HepG2 (cell line): ENCODE results near the gene PIM3.

Source experiments
- CEBPB ChIP-seq: IDR thresholded peaks from 2 replicates; pipeline ENCODE4 v1.6.1; 2011; ENCODE audit warnings: low read depth, low read length, improper control_type of control experiment, borderline replicate concordance
- CHCHD3 ChIP-seq: sonication (generic); formaldehyde crosslinking; IDR thresholded peaks from 2 replicates; pipeline ENCODE4 v1.8.0; 2022; ENCODE audit warnings: mild to moderate bottlenecking, missing genetic modification reagents, moderate library complexity
- POLR2A ChIP-seq, 2 experiments: IDR thresholded peaks; 2 replicates each; pipeline ENCODE4 v1.6.1; 2011; ENCODE audit warnings: low read depth in 2 of 2, low read length in 2 of 2, mild to moderate bottlenecking in 1 of 2, moderate library complexity in 1 of 2; ENCODE audit not compliant: insufficient read depth in 1 of 2
- SALL2 ChIP-seq: sonication (generic); formaldehyde crosslinking; IDR thresholded peaks from 2 replicates; pipeline ENCODE4 v1.8.1; 2023; ENCODE audit warnings: mild to moderate bottlenecking, missing genetic modification reagents, inconsistent platforms
- ZNF24 ChIP-seq: fragments of 450-650 bp; IDR thresholded peaks from 2 replicates; pipeline ENCODE4 v1.6.1; 2017; ENCODE audit warnings: antibody characterized with exemption, mild to moderate bottlenecking
- ZNF562 ChIP-seq: sonication (generic); formaldehyde crosslinking; IDR thresholded peaks from 2 replicates; pipeline ENCODE4 v1.8.0; 2022; ENCODE audit warnings: missing genetic modification reagents, borderline replicate concordance
- TF ChIP-seq, protein P1 (sequence below): sonication (generic); formaldehyde crosslinking; IDR thresholded peaks from 2 replicates; pipeline ENCODE4 v1.5.0; 2020; ENCODE audit warnings: mild to moderate bottlenecking, missing genetic modification reagents, moderate library complexity
- TF ChIP-seq, protein P2 (sequence below): sonication (generic); formaldehyde crosslinking; IDR thresholded peaks from 2 replicates; pipeline ENCODE4 v1.4.0; 2020; ENCODE audit warnings: missing genetic modification reagents, borderline replicate concordance

DNA sequence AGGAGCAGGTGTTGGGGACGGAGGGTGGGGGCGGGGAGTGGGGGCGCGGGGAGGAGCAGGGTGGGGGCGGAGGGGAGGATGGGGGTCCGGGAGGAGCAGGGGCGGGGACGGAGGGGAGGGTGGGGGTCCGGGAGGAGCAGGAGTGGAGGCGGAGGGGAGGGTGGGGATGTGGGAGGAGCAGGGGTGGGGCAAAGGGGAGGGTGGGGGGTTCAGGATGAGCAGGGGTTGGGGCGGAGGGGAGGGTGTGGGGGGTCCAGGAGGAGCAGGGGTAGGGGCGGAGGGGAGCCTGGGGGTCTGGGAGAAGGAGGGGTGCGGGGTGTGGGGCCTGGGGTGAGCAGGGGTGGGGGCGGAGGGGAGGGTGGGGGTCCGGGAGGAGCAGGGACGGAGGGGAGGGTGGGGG is 25.0 kb upstream of the PIM3 start:
- TF ChIP-seq, protein P1, sequence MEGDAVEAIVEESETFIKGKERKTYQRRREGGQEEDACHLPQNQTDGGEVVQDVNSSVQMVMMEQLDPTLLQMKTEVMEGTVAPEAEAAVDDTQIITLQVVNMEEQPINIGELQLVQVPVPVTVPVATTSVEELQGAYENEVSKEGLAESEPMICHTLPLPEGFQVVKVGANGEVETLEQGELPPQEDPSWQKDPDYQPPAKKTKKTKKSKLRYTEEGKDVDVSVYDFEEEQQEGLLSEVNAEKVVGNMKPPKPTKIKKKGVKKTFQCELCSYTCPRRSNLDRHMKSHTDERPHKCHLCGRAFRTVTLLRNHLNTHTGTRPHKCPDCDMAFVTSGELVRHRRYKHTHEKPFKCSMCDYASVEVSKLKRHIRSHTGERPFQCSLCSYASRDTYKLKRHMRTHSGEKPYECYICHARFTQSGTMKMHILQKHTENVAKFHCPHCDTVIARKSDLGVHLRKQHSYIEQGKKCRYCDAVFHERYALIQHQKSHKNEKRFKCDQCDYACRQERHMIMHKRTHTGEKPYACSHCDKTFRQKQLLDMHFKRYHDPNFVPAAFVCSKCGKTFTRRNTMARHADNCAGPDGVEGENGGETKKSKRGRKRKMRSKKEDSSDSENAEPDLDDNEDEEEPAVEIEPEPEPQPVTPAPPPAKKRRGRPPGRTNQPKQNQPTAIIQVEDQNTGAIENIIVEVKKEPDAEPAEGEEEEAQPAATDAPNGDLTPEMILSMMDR = no peak
- TF ChIP-seq CEBPB (no peak), SALL2 (CRISPR knock-in tag) (no peak), POLR2A (IDR thresholded peaks at IDR 0.05; ENCODE audit: insufficient read depth in 1 of 2, low read depth in 2 of 2, low read length in 2 of 2) (no peak), CHCHD3 (CRISPR knock-in tag) (no peak), ZNF562 (CRISPR knock-in tag) (no peak), ZNF24 (no peak)
- TF ChIP-seq, protein P2, sequence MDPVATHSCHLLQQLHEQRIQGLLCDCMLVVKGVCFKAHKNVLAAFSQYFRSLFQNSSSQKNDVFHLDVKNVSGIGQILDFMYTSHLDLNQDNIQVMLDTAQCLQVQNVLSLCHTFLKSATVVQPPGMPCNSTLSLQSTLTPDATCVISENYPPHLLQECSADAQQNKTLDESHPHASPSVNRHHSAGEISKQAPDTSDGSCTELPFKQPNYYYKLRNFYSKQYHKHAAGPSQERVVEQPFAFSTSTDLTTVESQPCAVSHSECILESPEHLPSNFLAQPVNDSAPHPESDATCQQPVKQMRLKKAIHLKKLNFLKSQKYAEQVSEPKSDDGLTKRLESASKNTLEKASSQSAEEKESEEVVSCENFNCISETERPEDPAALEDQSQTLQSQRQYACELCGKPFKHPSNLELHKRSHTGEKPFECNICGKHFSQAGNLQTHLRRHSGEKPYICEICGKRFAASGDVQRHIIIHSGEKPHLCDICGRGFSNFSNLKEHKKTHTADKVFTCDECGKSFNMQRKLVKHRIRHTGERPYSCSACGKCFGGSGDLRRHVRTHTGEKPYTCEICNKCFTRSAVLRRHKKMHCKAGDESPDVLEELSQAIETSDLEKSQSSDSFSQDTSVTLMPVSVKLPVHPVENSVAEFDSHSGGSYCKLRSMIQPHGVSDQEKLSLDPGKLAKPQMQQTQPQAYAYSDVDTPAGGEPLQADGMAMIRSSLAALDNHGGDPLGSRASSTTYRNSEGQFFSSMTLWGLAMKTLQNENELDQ = no peak
